GM19438 (cell line): ENCODE results near the gene LIN37.
"Not testable (repeated sequence)": the region's sequence is repeated elsewhere in the genome, so short reads cannot be mapped to it uniquely, and the experiment has no call there.

Experiments
- ATAC-seq: cut with Tn5 transposase; IDR thresholded peaks from one replicate; pipeline ENCODE4 v1.9.1; 2021; ENCODE audit warnings: low read depth; ENCODE audit not compliant: unreplicated experiment

LIN37 gene

DNA sequence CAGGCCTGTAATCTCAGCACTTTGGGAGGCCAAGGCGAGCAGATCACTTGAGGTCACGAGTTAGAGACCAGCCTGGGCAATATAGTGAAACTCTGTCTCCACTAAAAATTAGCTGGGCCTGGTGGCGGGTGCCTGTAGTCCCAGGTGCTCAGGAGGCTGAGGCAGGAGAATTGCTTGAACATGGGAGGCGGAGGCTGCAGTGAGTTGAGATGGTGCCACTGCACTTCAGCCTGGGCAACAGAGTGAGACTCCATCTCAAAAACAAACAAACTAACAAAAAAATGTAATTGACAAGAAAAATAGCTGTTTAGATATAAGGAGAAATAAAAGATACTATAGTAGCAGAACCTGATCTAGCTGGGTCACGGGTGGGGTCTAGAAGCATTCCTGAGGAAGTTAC is 24.0 kb downstream of the LIN37 start:
- ATAC-seq, result not testable (repeated sequence)

- no peak for ATAC-seq
Observed at GRCh38 chr19:35773020-35773806, 24.8 kb downstream of the LIN37 start.

GRCh38 chr19:35774274-35775045 is 26.1 kb downstream of the LIN37 start:
- no peak for ATAC-seq

- no peak for ATAC-seq
Observed at GRCh38 chr19:35775046-35775297, 26.6 kb downstream of the LIN37 start.

DNA sequence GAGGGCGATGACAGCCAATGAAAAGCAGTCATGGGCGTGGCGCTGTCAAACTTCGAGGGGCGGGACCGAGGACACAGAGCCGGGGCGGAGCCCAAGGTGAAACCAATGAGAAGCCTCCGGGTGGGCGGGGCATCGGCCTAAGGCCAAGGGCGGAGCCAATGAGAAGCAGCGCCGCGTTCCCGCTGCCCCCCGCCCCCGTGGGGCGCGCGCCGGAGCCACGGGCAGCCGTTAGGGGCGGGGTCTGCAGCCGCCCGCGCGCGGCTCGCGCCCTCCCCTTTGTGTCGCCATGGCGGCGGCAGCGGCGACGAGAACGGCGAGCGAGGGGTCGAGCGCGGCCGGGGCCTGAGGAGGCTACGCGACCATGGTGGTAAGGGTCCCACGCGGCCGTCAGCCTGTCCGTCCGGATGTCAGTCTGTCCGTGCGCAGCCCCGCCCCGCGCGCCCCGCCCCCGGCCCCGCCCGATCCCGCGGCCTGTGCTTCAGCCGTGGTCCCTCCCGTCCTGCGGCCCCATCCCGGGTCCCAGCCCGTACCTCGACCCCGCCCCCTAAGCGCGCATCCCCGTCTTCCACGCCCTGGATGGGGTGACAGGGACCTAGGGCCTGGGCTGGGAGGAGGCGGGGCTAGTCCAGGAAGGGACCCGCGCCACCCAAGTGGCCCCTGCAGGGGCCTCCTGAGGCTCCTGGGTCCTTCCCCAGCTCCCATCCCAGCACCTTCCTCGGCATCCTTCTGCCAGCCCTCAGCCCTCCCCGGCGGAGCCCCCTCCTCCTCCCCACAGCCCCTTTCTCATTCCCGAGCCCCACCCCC is 27.1 kb downstream of the LIN37 start, which contains the start of gene ARHGAP33:
TSS of gene ARHGAP33 (plus strand) at position 267 of the 804 bp plus-strand sequence. CDS start at position 362, 95 bp downstream.
- peak; percentile 89 for ATAC-seq

DNA sequence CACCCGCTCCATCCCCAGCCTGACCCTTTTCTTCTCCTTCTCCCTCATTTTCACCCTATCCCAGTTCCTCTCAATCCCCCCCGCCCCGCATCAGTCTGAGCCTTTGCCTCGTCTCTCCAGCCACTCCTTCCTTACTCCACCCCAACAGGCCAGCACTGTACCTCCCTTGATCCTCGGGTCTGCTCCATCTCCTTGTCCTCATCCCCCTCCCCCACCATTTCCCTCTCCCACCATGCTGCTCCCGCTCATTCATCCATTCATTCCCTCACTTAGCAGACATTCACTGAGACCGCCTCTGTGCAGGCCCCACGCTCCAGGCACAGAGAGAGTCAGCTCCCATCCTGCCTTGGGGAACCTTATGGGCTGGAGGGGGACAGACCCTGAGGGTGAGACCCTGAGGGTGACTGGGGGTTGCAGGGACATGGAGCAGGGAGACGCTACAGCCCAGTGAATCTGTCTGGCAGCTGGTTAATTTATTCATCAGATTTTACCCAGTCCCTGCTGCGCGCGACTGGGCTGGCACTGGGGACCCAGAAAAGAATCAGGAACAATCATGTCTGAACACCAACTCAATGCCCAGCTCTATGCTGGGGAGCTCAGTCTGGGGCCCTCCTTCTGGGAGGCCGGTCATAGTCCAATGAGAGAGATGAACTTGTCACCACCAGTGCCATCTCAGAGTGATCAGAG is 27.9 kb downstream of the LIN37 start:
- no peak for ATAC-seq

DNA sequence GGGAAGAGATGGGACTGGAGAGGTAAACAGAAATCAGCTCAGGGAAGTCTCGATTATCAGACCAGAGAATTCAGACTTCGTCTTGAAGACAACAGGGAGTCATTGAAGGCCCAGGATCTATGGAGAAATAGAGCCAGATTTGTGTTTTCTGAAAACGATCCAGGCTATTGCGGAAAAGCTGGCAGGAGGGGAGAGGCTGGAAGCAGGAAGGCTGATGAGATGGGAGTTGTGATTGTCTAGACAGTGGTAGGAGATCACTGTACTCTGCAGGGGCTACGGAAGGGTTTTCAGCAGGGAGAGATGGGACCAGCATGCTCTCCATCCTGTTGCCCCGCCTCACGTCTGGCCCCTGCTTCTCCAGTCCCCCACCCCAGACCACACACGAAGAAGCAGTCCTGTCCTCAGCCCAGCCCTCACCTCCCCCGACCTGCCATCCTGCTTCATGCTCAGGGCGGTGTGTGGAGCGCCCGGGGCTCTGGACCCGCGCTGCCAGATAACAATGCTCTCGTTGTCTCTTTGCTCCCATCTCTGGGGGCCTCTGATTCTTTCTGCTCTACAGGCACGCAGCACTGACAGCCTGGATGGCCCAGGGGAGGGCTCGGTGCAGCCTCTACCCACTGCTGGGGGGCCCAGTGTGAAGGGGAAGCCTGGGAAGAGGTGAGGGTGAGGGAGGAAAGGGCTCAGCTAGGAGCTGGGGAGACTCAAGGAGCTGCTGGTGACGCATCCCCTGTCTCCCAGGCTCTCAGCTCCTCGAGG is 28.9 kb downstream of the LIN37 start:
- no peak for ATAC-seq

DNA sequence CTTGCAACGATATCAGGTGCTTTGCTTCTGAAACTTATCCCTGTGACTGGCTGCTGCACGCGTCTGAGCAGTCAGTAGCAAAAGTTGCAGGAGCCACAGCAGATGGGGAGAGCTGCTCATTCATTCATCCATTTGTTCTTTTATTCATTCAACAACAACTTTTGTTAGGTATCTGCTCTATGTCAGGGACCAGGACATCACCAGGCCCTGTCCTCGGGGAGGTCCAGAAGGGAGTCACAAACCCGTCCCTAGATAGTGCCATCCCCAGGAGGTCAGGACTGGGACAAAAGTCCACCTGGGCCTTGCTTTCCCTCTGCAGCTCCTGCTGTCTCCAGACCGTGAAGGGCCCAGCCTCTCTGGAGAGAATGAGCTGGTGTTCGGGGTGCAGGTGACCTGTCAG is 29.6 kb downstream of the LIN37 start:
- no peak for ATAC-seq

GRCh38 chr19:35779033-35779432 is 30.7 kb downstream of the LIN37 start:
- ATAC-seq, result no peak

- no peak for ATAC-seq
Observed at GRCh38 chr19:35780058-35780457, 31.7 kb downstream of the LIN37 start.

DNA sequence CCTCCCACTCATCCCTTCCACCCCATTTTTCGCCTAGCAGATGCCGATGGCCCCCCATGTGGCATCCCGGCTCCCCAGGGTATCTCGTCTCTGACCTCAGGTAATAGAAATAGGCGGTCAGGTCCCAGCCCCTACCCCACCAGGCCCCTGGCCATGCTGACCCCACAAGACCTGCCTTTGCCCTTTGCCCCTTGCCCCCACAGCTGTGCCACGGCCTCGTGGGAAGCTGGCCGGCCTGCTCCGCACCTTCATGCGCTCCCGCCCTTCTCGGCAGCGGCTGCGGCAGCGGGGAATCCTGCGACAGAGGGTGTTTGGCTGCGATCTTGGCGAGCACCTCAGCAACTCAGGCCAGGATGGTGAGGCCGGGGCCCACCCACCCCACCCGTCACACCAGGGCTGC is 32.3 kb downstream of the LIN37 start:
- ATAC-seq, result no peak

- no peak for ATAC-seq
Observed at GRCh38 chr19:35781650-35782049, 33.3 kb downstream of the LIN37 start.

- ATAC-seq, result no peak
Observed at GRCh38 chr19:35782589-35782988, 34.2 kb downstream of the LIN37 start.

GRCh38 chr19:35783469-35784434 is 35.4 kb downstream of the LIN37 start:
- ATAC-seq, result no peak

DNA sequence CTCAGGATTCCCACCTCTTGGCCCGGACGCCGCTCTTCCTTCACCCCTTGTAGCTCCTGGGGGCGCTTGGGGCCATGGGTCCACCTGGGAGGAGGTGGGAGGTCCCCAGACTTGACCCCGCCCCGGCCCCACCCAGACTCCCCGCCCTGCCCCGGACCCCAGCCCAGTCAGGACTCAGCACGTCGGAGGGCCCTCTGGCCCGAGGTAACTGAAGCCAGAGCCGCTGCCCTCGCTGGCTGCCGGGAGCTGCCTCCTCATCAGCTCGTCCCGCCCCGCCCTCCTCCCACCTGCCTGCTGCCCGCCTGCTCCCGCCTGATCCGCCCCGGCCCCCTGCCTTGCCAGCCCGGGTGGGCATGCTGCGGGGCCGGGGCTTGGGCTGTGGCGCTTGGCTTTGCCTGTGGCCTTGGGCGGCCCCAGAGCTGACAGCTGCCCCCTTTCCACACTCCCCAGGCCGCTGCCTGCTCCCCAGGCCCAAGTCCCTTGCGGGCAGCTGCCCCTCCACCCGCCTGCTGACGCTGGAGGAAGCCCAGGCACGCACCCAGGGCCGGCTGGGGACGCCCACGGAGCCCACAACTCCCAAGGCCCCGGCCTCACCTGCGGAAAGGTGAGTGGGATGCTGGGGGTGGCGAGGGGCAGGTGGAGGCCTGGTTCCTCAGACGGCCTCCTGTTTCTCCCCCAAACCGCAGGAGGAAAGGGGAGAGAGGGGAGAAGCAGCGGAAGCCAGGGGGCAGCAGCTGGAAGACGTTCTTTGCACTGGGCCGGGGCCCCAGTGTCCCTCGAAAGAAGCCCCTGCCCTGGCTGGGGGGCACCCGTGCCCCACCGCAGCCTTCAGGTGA is 36.3 kb downstream of the LIN37 start:
- ATAC-seq, result no peak

DNA sequence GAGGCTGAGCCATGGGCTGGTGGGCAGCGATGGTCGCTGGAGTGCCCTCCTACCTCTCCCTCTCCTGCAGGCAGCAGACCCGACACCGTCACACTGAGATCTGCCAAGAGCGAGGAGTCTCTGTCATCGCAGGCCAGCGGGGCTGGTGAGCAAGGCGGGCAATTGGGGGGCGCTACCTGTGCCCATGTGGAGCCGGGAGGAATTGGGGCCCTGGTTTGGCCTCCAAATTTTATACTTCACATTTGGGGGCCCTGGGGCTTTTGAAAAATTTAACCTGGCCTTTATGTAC is 36.9 kb downstream of the LIN37 start:
- ATAC-seq, result no peak

DNA sequence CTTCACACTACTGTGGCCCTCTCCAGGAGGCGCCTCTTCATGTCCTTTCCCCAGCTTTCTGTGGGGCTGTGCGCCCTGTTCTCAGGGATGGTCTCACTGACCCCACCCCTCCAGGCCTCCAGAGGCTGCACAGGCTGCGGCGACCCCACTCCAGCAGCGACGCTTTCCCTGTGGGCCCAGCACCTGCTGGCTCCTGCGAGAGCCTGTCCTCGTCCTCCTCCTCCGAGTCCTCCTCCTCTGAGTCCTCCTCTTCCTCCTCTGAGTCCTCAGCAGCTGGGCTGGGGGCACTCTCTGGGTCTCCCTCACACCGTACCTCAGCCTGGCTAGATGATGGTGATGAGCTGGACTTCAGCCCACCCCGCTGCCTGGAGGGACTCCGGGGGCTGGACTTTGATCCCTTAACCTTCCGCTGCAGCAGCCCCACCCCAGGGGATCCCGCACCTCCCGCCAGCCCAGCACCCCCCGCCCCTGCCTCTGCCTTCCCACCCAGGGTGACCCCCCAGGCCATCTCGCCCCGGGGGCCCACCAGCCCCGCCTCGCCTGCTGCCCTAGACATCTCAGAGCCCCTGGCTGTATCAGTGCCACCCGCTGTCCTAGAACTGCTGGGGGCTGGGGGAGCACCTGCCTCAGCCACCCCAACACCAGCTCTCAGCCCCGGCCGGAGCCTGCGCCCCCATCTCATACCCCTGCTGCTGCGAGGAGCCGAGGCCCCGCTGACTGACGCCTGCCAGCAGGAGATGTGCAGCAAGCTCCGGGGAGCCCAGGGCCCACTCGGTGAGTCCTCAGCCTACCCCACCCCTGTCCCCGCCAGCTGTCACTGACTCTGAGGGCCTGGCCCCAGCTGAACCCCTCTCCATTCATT is 38.2 kb downstream of the LIN37 start:
- no peak for ATAC-seq
